GM19328 (cell line): ENCODE measurements around the gene ALS2CL.

ENCODE experiments used
- ATAC-seq: cut with Tn5 transposase; IDR thresholded peaks from one replicate; pipeline ENCODE4 v1.9.1; 2021; ENCODE audit warnings: mild to moderate bottlenecking, moderate library complexity; ENCODE audit not compliant: unreplicated experiment

ALS2CL gene

DNA sequence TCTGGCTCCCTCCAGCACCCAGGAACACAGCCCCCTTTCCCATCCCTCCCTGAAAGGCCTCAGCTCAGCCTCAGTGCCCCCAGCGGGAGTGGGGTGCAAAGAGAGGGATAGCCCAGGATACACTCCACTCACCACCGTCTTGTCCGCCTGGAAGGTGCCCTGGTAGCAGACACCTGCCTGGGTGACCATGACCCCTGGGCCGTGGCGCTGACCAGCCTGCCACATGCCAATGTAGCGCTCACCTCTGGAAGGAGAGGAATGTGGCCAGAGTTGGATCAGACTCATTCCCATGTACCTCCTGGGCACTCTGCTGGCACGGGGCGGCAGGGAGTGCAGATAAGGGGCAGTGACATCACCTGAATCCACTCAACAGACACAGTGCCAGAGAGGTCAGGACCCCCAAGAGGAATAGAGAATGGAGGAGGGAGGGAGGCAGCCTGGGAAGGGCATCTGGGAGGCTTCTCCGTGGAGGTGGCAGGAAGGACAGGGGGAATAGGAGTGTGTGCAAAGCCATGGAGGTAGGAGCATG, 13.1 kb downstream of the ALS2CL start:
- no peak for ATAC-seq

DNA sequence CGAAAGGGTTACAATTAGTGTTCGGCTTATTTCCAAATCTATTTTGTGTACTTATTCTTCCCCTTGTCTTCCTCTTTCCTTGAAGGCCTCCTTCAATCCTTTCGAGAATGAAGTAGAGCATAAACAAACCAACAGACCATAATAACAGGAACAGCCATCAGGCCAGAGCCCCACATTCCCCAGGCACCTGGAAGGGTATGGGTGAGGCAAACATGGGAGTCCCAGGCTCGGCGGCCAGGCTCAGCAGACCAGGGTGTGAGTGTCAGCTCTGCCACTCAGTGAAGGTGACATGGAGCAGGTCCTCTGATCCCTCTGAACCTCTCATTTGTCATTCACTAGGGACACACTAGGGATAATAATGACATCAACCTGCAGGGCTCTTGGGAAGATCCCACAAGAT, 13.8 kb downstream of the ALS2CL start:
- ATAC-seq, result no peak

DNA sequence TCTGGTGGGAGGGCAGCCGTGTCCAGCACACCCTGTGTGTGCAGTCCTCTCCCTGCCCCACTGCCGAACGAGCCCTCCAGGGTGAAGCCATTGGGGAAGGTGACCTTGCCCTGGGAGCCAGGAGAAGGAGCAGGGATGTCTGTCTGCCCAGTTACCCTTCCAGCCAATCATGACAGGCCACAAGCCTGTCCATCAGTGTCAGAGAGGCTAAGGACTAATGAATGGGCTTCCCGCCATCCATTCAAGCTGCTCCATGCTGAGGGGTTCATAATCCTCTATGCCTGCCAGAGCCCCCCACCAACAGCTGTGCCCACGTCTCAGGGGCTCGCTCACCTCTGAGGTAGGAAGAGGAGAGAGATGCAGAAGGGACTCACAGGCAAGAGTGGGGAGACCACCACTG, 15.2 kb downstream of the ALS2CL start:
- no peak for ATAC-seq

DNA sequence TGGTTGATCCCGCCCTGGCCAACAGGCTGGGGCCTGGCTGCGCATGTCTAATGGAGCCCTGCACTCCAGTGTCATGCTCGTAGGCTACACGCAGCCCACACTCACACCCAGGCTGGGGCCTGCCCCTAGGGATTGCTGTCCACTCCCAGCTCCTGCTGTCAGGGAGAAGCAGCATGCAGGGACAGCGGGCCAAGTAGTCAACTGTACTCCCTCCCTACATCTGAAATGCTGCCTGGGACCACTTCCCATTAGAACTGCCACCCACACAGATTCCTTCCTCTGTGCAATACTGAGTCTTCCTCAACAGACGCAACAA, 16.1 kb downstream of the ALS2CL start:
- ATAC-seq, result no peak

DNA sequence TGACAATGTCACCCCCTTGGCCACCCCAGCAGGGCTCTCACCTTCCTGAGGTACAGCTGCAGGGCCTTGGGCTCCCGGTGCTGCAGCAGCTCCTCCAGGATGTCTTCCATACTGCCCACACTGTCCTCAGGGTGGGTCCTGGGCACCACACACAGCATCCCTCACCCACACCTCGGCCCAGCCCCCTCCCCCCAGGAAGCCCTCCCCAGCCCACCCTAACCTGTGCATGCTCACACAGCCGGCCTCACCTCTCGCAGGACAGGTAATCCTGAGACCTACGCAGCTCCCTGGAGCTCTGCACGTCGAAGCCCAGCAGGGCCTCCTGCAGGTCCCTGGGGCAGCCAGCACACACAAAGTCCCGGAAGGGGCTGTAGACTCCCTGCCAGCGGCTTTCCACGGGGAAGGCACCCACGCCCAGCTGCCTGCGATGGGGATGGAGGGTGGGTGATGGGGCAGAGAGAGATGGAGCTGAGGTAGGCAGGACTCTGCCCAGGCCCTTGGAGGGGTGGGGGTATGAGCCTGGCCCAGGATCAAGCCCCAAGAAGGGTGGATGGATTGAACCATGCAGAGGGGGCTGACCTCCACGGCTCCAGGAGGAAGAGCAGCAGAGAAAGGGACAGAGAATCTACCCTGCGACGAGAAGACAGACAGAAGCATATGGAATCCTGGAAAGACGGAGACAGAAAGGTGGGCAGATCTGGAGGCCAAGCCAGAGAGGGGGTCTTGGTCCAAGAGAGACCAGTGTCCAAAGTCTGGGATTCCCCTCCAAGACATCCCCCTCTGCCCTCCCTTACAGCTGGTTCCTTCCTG, 16.7 kb downstream of the ALS2CL start:
- no peak for ATAC-seq

DNA sequence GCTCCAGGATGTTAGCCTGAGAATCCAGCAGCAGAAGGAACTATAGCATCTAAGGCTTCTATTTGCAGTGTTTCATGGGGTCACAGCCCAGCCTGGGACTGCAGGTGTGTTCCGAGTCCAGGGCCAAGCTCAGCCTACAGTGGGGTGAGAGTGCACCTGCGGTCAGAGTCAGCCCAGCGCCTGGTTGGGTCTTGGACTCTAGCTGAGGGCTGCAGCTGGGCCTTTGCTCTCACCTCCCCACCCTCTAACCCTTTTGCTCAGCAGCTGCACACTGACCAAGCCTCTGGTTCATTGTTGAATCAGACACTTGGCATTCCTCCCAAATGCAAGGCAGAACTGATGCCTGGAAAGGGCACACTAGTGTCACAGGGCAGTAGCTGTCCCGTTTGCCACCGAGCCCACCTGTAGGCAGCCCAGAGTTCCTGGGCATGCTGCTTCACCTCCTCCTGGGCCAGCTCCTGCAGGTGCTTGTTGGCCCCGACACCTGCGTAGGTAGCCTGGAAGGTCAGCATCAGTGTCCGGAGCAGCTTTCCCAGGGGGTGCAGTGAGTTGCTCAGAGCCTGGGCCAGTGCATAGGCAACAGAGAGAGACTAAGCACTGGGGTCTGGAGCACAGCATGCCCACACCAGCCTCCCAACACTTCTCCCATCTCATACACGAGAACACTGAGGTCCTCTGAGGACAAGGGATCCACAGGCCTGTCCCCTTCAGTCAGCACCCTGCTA, 17.5 kb downstream of the ALS2CL start:
- no peak for ATAC-seq

DNA sequence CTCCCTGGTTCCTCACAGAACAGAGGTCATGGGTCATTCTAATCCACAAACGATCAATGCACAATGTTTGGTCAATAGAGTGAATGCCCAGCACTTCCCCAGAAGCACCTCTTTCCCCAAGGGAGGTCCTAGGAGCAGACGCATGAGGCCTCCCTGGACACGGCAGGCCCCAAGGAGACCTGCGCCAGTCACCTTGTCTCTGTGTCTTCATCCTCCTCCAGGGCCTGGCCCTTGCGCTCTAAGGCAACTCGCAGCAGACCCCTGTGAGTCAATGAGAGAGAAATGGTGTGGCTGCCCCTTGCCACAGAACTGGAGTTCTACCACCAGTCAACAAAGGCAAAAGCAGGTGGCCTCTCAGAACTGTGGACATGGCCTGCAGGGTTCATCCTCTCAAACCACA, 18.1 kb downstream of the ALS2CL start:
- ATAC-seq, result no peak

DNA sequence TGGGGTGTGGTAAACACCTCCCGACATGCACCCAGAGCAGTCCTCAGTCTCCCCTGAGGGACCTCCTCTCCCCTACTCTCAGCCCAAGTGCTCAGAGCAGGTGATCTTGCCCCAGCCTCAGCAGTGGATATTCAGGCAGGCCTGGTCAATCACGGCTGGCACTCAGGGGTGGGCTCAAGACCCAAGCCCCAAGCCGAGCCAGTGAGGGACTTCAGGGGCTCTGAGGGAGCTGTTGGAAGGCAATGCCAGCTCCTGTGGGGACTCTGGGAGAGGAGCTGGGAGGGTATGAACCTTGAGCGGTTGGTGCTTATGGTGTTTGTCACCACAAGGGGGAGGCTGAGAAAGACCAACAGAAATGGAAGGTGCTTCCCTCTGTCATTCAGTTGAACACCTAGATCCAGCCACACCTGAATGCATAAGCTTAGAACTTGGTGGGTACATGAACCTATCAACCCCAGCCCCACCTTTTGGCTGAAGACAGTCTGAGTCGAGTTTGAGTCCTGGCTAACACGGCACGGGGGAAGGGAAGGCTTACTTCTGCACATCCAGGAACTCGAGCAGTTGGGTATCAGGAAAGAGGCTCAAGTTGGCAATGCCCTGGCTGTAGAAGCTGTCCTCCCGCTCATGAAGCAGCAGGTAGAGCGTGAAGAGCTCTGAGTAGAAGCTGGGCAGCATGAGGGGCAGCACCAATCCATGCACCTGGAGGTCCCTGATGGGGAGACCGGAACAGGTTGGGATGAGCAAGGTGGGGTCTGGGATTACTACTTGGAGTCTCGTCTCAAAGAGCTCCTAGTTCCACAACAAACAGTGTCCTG, 19.2 kb downstream of the ALS2CL start:
- ATAC-seq, result no peak

DNA sequence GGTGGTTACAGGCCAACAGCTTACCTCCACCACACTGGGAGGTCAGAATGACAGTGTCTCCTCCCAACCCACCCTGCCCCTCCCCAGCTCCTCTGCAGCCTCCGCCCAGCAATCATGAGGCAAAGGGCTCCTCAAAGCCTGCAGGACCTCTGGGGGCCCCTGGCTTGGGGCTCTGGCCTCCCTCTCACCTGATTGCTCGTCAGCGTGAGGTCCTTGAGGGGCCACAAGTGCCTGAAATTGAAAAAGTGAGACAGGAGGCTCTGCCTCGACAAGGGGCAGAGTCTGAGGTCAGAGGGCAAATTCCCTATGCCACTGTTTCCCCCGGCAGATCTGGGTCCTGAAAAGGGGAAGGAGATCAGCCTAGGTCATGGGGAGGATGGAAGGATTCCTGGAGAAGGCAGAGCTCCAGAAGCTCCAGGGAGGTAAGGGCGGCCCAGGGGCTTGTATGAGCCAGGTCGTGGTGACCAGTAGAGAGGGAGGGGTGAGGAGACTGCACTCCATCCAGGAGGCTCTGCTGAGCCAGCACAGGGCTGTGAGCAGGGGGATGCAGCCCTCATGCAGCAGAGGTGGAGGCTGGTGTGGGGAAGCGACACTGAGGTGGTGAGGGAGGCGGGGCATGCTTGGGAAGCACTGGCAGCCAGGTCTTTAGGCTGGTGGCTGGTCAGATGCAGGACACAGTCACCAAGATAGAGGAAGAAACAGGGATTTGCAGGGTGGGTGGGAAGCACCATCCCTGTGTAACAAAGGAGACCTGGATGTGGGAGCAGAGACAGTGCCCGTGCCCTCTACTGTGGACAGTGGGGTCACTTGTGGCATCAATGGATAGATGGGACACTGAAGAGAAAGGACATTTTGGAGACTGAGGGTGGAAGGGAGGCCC, 20.1 kb downstream of the ALS2CL start:
- ATAC-seq, result no peak

DNA sequence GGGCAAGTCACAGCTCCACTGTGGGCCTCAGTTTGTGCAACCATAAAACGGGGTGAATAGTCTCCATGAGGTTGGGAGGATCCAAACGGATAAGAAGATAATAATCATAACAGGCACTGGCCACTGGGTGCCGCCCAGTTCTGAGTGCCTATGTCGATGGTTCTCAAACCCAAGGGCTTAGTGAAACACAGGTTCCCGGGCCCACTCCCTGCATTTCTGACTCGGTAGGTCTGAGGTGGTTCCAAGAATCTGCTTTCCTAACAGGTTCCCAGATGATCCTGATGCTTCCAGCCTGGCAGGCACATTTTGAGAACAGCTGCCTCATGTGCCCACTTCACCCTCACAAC, 21.2 kb downstream of the ALS2CL start:
- ATAC-seq, result no peak

DNA sequence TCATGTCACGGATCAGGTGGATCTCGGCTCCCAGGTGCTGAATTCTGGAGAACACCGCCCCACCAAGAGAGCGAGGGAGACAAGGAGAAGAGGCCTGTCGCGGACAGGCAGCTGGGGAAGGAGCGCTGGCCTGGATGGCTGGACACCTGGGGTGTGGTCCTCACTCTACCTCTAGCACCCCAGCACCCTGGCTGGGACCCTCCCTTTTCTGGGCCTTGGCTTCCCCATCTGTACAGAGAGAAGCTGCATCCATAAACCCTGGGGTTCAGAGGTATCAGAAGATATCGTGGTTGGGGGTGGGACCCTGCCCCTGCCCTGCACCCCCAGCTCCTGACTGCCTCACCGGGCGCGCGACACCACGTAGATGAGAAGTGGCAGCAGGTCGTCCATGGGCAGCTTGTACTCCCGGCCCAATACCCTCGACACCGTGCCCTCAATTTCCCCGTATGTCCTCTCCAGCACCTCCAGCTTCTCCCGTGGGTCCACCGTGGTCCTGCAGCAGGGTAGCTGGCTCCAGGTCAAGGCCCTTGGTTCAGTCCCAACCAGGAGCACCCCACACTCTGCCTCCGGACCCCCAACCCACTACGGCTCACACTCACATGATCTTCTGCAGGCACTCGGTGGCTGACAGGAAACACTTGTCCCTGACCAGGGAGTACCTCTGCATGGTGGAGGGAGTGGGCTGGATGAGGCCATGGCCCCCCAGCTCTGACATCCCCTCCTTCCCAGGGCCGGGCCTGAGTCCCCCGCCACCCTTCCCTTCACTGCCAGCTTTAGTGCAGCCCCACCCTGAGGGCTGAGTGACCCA, 21.7 kb downstream of the ALS2CL start:
- no peak for ATAC-seq

DNA sequence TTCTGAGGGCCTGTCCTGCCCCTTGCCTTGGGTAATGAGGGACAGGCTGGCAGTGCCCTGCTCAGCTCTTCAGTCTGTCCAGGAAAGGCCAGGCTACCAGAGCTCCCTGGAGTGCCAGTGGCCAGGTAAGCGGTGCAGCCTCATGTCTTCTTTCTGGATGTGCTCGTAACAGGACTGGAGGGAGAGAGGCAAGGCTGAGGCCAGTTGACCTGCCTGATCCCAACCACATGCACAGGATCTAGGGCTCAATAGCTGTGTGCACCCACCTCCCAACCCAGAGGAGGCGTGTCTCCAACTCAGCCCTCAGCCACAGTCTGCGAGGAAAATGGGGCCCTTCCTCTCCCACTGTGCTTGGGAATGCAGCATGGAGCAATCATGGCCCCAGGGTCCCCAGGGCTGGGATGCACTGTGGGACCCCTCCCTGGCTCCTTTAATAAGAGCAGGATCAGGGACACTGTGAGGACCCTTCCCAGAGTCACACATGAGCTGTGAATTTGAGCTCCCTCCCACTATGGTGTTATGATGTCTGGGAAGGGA, 22.5 kb downstream of the ALS2CL start:
- ATAC-seq, result no peak

DNA sequence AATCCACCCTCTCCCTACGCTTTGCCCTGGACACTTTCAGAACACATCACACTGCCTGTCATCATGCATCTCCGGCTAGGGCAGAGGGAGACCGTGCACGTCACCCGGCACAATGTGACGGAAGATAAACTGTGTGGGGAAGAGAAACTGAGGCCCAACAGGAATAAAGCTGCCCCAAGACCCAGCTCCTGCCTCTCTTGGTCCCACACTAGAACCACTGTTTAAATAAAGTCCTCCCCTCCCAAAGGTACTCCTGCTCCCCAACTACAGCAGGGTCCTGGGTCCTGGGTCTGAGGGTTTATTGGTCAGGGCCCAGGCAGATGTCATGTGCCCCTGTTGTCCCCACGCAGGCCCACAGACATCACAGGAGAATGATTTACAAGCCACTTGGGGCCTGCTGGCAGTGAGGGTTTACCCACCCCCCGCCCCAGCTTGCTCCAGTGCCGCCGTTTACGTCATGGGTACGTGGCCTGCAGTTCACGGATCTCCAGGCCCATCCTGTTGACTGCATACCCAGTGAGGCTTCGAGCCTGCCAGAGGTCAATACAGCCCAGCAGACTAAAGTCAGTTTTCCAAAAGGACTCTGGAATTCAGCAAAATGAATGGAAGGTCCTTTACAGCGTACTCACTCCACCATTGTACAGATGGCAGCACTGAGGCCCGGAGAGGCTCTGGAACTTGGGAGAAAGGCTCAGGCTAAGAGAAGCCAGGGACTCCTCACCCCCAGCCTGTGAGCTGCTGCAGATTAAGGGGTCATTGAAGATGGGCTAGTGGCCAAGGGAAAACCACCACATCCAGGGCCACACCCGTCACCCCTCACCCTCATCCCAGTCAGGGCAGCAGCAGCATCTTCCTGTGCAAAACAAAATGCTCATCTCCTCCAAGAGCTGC, 23.2 kb downstream of the ALS2CL start:
- ATAC-seq, result no peak

DNA sequence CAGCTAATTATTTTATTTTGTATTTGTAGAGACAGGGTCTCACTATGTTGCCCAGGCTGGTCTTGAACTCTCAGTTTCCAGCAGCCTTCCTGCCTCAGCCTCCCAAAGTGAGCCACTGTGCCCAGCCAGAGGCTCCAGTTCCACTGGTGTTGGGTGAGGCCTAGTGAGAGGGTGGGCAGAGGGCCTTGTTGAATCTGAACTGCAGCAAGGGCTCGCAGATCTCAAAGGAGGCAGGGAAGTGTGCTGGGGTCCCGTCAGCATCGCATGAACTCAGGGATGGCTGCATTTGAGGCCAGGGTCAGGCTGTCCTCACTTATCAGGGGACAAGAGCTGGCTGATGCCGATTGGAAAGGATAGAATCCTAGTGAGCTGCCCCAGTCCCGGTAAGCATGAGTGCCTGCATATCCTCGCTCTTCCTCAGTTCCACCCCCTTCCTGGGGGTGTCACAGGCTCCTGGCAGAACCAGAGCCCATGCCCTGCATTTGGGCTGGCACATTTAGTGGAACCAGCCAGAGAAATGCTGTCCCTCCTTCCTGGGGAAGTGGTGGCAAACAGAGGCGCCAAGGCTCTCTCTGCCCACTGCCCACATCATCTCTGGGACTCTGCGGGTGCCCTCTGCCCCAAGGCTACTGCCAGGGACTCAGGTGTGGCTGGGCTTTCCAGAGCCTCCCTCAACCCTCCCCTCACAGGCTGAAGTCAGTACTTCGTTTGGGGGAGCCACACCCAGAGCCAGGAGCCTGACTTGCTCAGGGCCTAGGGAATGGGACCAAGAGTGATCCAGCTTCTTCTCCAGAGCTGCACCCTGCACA, 24.1 kb downstream of the ALS2CL start:
- no peak for ATAC-seq

DNA sequence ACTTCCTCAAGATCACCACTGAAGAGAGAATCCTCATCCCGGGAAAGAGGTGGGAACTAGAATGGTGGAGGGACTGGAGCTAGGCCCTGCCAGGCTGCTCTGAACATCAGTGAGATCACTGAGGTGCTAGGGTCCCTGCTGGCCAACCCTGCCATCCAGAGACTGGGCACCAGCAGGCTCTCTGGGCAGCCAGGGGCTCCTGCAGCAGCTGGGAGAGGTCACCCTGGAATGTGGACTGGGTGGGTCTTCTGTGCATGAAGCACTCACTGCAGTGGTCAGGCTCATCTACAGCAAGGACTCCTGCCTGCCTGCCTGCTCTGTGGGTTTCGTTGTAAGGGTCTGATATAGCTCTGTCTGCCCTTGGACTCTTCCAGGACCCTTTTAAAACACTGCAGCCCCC, 24.9 kb downstream of the ALS2CL start:
- no peak for ATAC-seq

DNA sequence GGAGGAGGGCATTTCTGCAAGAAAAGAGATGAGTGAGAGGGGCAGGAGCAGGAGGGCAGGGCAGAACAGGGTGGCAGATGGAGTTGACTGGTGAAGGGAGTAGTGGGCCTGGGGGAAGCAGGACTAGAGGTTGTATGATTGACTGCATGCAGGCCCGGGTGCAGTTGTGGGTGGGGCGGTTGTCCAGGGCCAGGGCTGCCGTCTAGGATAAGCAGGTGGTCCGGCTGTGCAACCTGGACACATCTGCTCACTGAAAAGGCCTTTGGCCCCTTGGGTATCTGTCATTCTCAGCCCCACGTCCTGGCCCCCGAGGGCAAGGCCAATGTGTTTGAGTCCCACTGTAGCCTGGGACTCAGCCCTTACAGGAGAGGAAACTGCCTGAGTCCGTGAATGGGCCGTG, 25.4 kb downstream of the ALS2CL start:
- no peak for ATAC-seq

DNA sequence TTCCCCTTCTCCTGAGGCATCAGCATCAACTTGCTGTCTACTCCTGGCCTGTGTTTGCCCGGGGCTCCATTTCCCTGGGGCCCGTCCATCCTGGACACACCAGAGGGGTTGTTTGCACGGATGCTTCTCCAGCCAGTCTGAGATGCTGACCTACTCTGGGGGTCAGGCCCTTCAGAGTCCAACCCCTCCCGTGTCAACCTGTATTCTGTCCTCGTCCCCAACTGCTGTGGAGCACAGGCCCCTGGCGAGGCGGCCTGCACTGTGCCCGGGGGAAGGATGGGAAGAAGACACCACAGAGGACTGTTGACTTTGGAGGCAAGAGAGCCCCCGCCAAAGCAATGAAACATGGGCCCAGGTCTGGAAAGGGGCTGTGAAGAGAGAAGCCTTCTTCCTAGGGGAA, 25.8 kb downstream of the ALS2CL start:
- no peak for ATAC-seq
